GM10248 (cell line): ENCODE results near the gene PXYLP1.

Experiments used
- CTCF ChIA-PET: fragments of 300-600 bp; sonication (Branson Sonifier 250); formaldehyde crosslinking; extraction: SDS; loops from one replicate; lab custom pipeline; 2021; ENCODE audit warnings: antibody characterized with exemption; lab: Yijun Ruan, JAX
- POLR2A ChIA-PET: fragments of 350-650 bp; sonication (Branson Sonifier 250); formaldehyde crosslinking; extraction: SDS; loops from one replicate; lab custom pipeline; 2020; ENCODE audit warnings: antibody characterized with exemption; lab: Yijun Ruan, JAX
- DNase-seq: peaks from one replicate; pipeline ENCODE4 v3.0.0; 2012; ENCODE audit errors: extremely low spot score
- CTCF ChIP-seq: IDR thresholded peaks from 2 replicates; pipeline ENCODE4 v1.5.1; 2012; ENCODE audit warnings: mild to moderate bottlenecking, low read depth; ENCODE audit errors: extremely low read depth, missing control alignments, control extremely low read depth

PXYLP1 gene

GRCh38 chr3:141212555-141212954, 19.1 kb upstream of the PXYLP1 start:
- POLR2A ChIA-PET: no interaction called here
- no peak for DNase-seq
- CTCF ChIA-PET: no interaction called here
- no peak for TF ChIP-seq CTCF

- TF ChIP-seq CTCF: no peak
- no peak for DNase-seq
- ChIA-PET POLR2A (no interaction called here), CTCF (interaction anchor here (4.4 kb wide), 1 partner anchor 15 kb away, joined by 22 read pairs; the partner anchor contains the start of gene PXYLP1)
Observed at GRCh38 chr3:141216975-141217374, 14.7 kb upstream of the PXYLP1 start.

- no peak for DNase-seq
- CTCF ChIA-PET: interaction anchor here (4.4 kb wide), 1 partner anchor 14 kb away, joined by 22 read pairs; the partner anchor contains the start of gene PXYLP1
- POLR2A ChIA-PET: no interaction called here
- TF ChIP-seq CTCF: no peak
Observed at GRCh38 chr3:141217389-141217788, 14.2 kb upstream of the PXYLP1 start.

GRCh38 chr3:141218162-141218835, 13.3 kb upstream of the PXYLP1 start:
- no peak for TF ChIP-seq CTCF
- POLR2A ChIA-PET: no interaction called here
- CTCF ChIA-PET: interaction anchor here (4.4 kb wide), 1 partner anchor 13 kb away, joined by 22 read pairs; the partner anchor contains the start of gene PXYLP1
- DNase-seq: no peak

- ChIA-PET CTCF (interaction anchor here (4.4 kb wide), 1 partner anchor 13 kb away, joined by 22 read pairs; the partner anchor contains the start of gene PXYLP1), POLR2A (no interaction called here)
- no peak for DNase-seq
- TF ChIP-seq CTCF: no peak
Observed at GRCh38 chr3:141218926-141219325, 12.7 kb upstream of the PXYLP1 start.

GRCh38 chr3:141223673-141224166, 7.9 kb upstream of the PXYLP1 start:
- CTCF ChIA-PET: interaction anchor here (2.8 kb wide), 1 partner anchor 8 kb away, joined by 15 read pairs; the partner anchor contains the start of gene PXYLP1
- DNase-seq: no peak
- no peak for TF ChIP-seq CTCF
- POLR2A ChIA-PET: no interaction called here
